Astrocyte (in vitro differentiated cells and primary cell): ENCODE measurements around the gene STK39. TPM values are rescaled to one million over a fixed set of nuclear protein-coding genes. Genes with fewer than 3 reads are reported as not detected.

Experiments
- DNase-seq: peaks from one replicate; pipeline ENCODE4 v3.0.0-alpha.2; 2010; ENCODE audit warnings: low read depth
- FAIRE-seq: peaks from 2 replicates; lab custom pipeline; 2011; peaks lifted over from hg19 to GRCh38; lab: Jason Lieb, UNC
- H2AFZ ChIP-seq: 2 replicates; pipeline ENCODE4 v1.6.0; 2012; ENCODE audit warnings: low read depth, low read length, inconsistent platforms
- H3K27ac ChIP-seq: 2 replicates; pipeline ENCODE4 v1.5.1; 2011; ENCODE audit warnings: low read depth, low read length, inconsistent platforms
- H3K27me3 ChIP-seq: 2 replicates; pipeline ENCODE4 v1.6.0; 2011; ENCODE audit warnings: low read length, inconsistent platforms; ENCODE audit not compliant: insufficient read depth
- H3K36me3 ChIP-seq: 2 replicates; pipeline ENCODE4 v1.5.1; 2011; ENCODE audit warnings: low read length, inconsistent platforms; ENCODE audit not compliant: insufficient read depth
- H3K4me1 ChIP-seq: 2 replicates; pipeline ENCODE4 v1.5.1; 2011; ENCODE audit warnings: low read length, inconsistent platforms; ENCODE audit not compliant: insufficient read depth
- H3K4me2 ChIP-seq: 2 replicates; pipeline ENCODE4 v1.6.0; 2012; ENCODE audit warnings: low read length, inconsistent platforms
- H3K4me3 ChIP-seq: 2 replicates; pipeline ENCODE4 v1.5.1; 2011; ENCODE audit warnings: low read depth, mild to moderate bottlenecking, low read length, inconsistent platforms; ENCODE audit not compliant: insufficient read depth
- H3K79me2 ChIP-seq: 2 replicates; pipeline ENCODE4 v1.6.0; 2012; ENCODE audit warnings: mild to moderate bottlenecking, low read length, inconsistent platforms; ENCODE audit not compliant: insufficient read depth
- H3K9ac ChIP-seq: 2 replicates; pipeline ENCODE4 v1.6.0; 2012; ENCODE audit warnings: mild to moderate bottlenecking, low read length, inconsistent platforms
- H3K9me3 ChIP-seq: 2 replicates; pipeline ENCODE4 v1.5.1; 2012; ENCODE audit warnings: low read depth, mild to moderate bottlenecking, low read length, inconsistent platforms; ENCODE audit not compliant: insufficient read depth
- H4K20me1 ChIP-seq: 2 replicates; pipeline ENCODE4 v1.6.0; 2012; ENCODE audit warnings: low read length, inconsistent platforms; ENCODE audit not compliant: insufficient read depth
- H3K27ac Mint-ChIP-seq: one replicate; pipeline ENCODE4 v1.8.0; 2021; ENCODE audit warnings: mild to moderate bottlenecking, mixed read lengths; ENCODE audit not compliant: unreplicated experiment
- H3K27me3 Mint-ChIP-seq: one replicate; pipeline ENCODE4 v1.8.0; 2021; ENCODE audit warnings: low read depth, mixed read lengths; ENCODE audit not compliant: unreplicated experiment
- H3K36me3 Mint-ChIP-seq: one replicate; pipeline ENCODE4 v1.8.0; 2021; ENCODE audit warnings: low read depth, mixed read lengths; ENCODE audit not compliant: unreplicated experiment
- H3K4me1 Mint-ChIP-seq: one replicate; pipeline ENCODE4 v1.8.0; 2021; ENCODE audit warnings: low read depth, mixed read lengths; ENCODE audit not compliant: unreplicated experiment
- H3K4me3 Mint-ChIP-seq: one replicate; pipeline ENCODE4 v1.8.0; 2021; ENCODE audit warnings: mild to moderate bottlenecking, moderate library complexity, mixed read lengths; ENCODE audit not compliant: unreplicated experiment
- H3K9me3 Mint-ChIP-seq: one replicate; pipeline ENCODE4 v1.8.0; 2021; ENCODE audit warnings: mild to moderate bottlenecking, mixed read lengths; ENCODE audit not compliant: unreplicated experiment
- CTCF ChIP-seq: IDR thresholded peaks from 2 replicates; pipeline ENCODE4 v1.5.1; 2011; ENCODE audit warnings: low read depth, mild to moderate bottlenecking, inconsistent platforms, low read length, moderate library complexity; ENCODE audit not compliant: insufficient read depth
- EZH2 ChIP-seq: IDR thresholded peaks from 2 replicates; pipeline ENCODE4 v1.6.1; 2012; ENCODE audit warnings: mild to moderate bottlenecking, low read length, inconsistent platforms; ENCODE audit not compliant: insufficient read depth
- total RNA-seq: library from RNA; stranded (reverse); gene quantifications from 2 replicates; pipeline ENCODE4 v1.2.1, GENCODE V29; 2021

The STK39 gene
- total RNA-seq, 1 donor from 2014 or later: 23.4 TPM

- no peaks in the 10 kb centered on the region for H3K9me3 ChIP-seq
- no peaks in the 10 kb centered on the region for H3K27me3 ChIP-seq
- DNase-seq (no peak), FAIRE-seq (no peak)
- Mint-ChIP-seq H3K27ac (no peak overlapping the region), H3K27me3 (no peaks in the 10 kb centered on the region), H3K9me3 (peaks cover 1% of the 10 kb centered on the region), H3K36me3 (peaks cover 14% of the 10 kb centered on the region), H3K4me3 (no peak overlapping the region), H3K4me1 (peaks cover 2% of the 10 kb centered on the region)
- TF ChIP-seq EZH2: no peak
- peaks cover 3% of the 10 kb centered on the region for H3K79me2 ChIP-seq
- H3K36me3 ChIP-seq: no peaks in the 10 kb centered on the region
- no peaks in the 10 kb centered on the region for H3K4me1 ChIP-seq
- no peak overlapping the region for H3K9ac ChIP-seq
- no peak overlapping the region for H2AFZ ChIP-seq
- H3K4me3 ChIP-seq: no peak overlapping the region
- H4K20me1 ChIP-seq: peaks cover 6% of the 10 kb centered on the region
- H3K27ac ChIP-seq: no peak overlapping the region
- H3K4me2 ChIP-seq: no peak overlapping the region
These were observed 168.2 kb downstream of the STK39 start for GRCh38 chr2:168079236-168079635.

- H3K27ac Mint-ChIP-seq: no peak overlapping the region
- H4K20me1 ChIP-seq: no peaks in the 10 kb centered on the region
- H3K27ac ChIP-seq: no peak overlapping the region
- H3K4me1 Mint-ChIP-seq: no peaks in the 10 kb centered on the region
- peaks cover 14% of the 10 kb centered on the region for H3K36me3 Mint-ChIP-seq
- H3K79me2 ChIP-seq: peaks cover 3% of the 10 kb centered on the region
- DNase-seq (no peak), FAIRE-seq (no peak)
- no peak overlapping the region for H2AFZ ChIP-seq
- no peaks in the 10 kb centered on the region for H3K4me1 ChIP-seq
- no peaks in the 10 kb centered on the region for H3K36me3 ChIP-seq
- no peak overlapping the region for H3K4me3 Mint-ChIP-seq
- no peaks in the 10 kb centered on the region for H3K9me3 ChIP-seq
- H3K4me2 ChIP-seq: no peak overlapping the region
- H3K27me3 Mint-ChIP-seq: no peaks in the 10 kb centered on the region
- TF ChIP-seq CTCF (no peak), EZH2 (no peak)
- no peak overlapping the region for H3K9ac ChIP-seq
- H3K9me3 Mint-ChIP-seq: peaks cover 1% of the 10 kb centered on the region
- no peak overlapping the region for H3K4me3 ChIP-seq
- H3K27me3 ChIP-seq: no peaks in the 10 kb centered on the region
These were observed 170.7 kb downstream of the STK39 start for GRCh38 chr2:168076731-168077130.

GRCh38 chr2:168075446-168075845, 171.9 kb downstream of the STK39 start:
- no peak overlapping the region for H3K4me3 ChIP-seq
- H3K27ac Mint-ChIP-seq: no peak overlapping the region
- no peak for TF ChIP-seq EZH2
- TF ChIP-seq CTCF: no peak
- H3K27me3 ChIP-seq: no peaks in the 10 kb centered on the region
- H3K9me3 ChIP-seq: no peaks in the 10 kb centered on the region
- no peak overlapping the region for H2AFZ ChIP-seq
- peaks cover 9% of the 10 kb centered on the region for H3K36me3 Mint-ChIP-seq
- H3K4me1 ChIP-seq: no peaks in the 10 kb centered on the region
- H3K4me1 Mint-ChIP-seq: no peaks in the 10 kb centered on the region
- H3K4me3 Mint-ChIP-seq: no peak overlapping the region
- no peaks in the 10 kb centered on the region for H3K36me3 ChIP-seq
- FAIRE-seq (no peak), DNase-seq (no peak)
- H3K4me2 ChIP-seq: no peak overlapping the region
- peaks cover 1% of the 10 kb centered on the region for H3K9me3 Mint-ChIP-seq
- no peaks in the 10 kb centered on the region for H4K20me1 ChIP-seq
- no peak overlapping the region for H3K27ac ChIP-seq
- peaks cover 3% of the 10 kb centered on the region for H3K79me2 ChIP-seq
- H3K9ac ChIP-seq: no peak overlapping the region
- H3K27me3 Mint-ChIP-seq: no peaks in the 10 kb centered on the region
